K562 (cell line): ENCODE measurements around the gene UGT2A1. TPM values are rescaled to one million over a fixed set of nuclear protein-coding genes. Genes with fewer than 3 reads are reported as not detected.

Source experiments
- ATAC-seq: fragments of 200-7000 bp; cut with Tn5 transposase; 3 replicates; pipeline ENCODE4 v1.9.1; 2020; ENCODE audit warnings: moderate library complexity
- BruUV-seq: library from RNA; stranded (reverse); fragments of 400-500 nt; replicated peaks from 2 replicates; lab custom pipeline; 2021; lab: Mats Ljungman, UMichigan
- CTCF ChIA-PET: fragments of 300-600 bp; formaldehyde crosslinking; extraction: SDS; loops from one replicate; lab custom pipeline; 2021; ENCODE audit warnings: low intra/inter-chr PET ratio; lab: Yijun Ruan, JAX
- POLR2A ChIA-PET: fragments of 300-600, 350-650 bp; sonication (Branson Sonifier 250); formaldehyde crosslinking; extraction: SDS; loops from one replicate; lab custom pipeline; 2021; ENCODE audit warnings: antibody characterized with exemption, inconsistent platforms; lab: Yijun Ruan, JAX
- DNase-seq, 4 experiments: peaks; one replicate each; pipeline versions ENCODE4 v3.0.0 to v3.0.0-alpha.2; 2011 to 2018; ENCODE audit warnings: low spot score in 3 of 4, mixed read lengths in 3 of 4; ENCODE audit errors: extremely low read depth in 1 of 4
- FAIRE-seq: peaks from 2 replicates; lab custom pipeline; 2011; peaks lifted over from hg19 to GRCh38; lab: Jason Lieb, UNC
- H2AFZ ChIP-seq: 2 replicates; pipeline ENCODE4 v1.6.0; 2011; ENCODE audit warnings: low read depth, low read length, control low read depth, inconsistent platforms
- H3K27ac ChIP-seq: fragments of 200-600 bp; 3 replicates; pipeline ENCODE4 v1.8.0; 2011; ENCODE audit warnings: low read depth, mild to moderate bottlenecking, control low read depth, inconsistent platforms, low read length, moderate library complexity, mixed read lengths; ENCODE audit errors: extremely low read depth
- H3K27me3 ChIP-seq, 2 experiments: fragments of 300-600 bp in 1 of 2; 2 replicates in 1 of 2; 3 replicates in 1 of 2; pipeline versions ENCODE4 v1.6.0 to v1.8.0; 2011; ENCODE audit warnings: inconsistent platforms in 2 of 2, low read length in 2 of 2, mild to moderate bottlenecking in 1 of 2, mixed read lengths in 1 of 2, moderate library complexity in 1 of 2; ENCODE audit not compliant: control insufficient read depth in 2 of 2, insufficient read depth in 2 of 2
- H3K36me3 ChIP-seq: fragments of 300-600 bp; 3 replicates; pipeline ENCODE4 v1.8.0; 2011; ENCODE audit warnings: mild to moderate bottlenecking, low read length, inconsistent platforms; ENCODE audit not compliant: control insufficient read depth, insufficient read depth
- H3K4me1 ChIP-seq, 2 experiments: fragments of 200-600 bp in 1 of 2; replicated peaks in 1 of 2; 2 replicates in 1 of 2; 3 replicates in 1 of 2; pipeline versions ENCODE4 v1.5.1 to v1.8.0; 2011; ENCODE audit warnings: inconsistent platforms in 2 of 2, low read length in 2 of 2, mild to moderate bottlenecking in 1 of 2, mixed read lengths in 1 of 2, moderate library complexity in 1 of 2; ENCODE audit not compliant: control insufficient read depth in 2 of 2, insufficient read depth in 2 of 2
- H3K4me2 ChIP-seq: 2 replicates; pipeline ENCODE4 v1.6.1; 2011; ENCODE audit warnings: low read length, control low read depth, inconsistent platforms, mixed read lengths; ENCODE audit not compliant: insufficient read depth
- H3K4me3 ChIP-seq: fragments of 200-600 bp; sonication (generic), shearing (Covaris generic); 2 replicates; pipeline ENCODE4 v1.5.1; 2016; ENCODE audit warnings: control low read depth, inconsistent platforms
- H3K79me2 ChIP-seq: fragments of 200-600 bp; 3 replicates; pipeline ENCODE4 v1.8.0; 2011; ENCODE audit warnings: low read length, inconsistent platforms; ENCODE audit not compliant: control insufficient read depth, insufficient read depth
- H3K9ac ChIP-seq, 2 experiments: 2 replicates each; pipeline versions ENCODE4 v1.6.0 to v1.6.1; 2011; ENCODE audit warnings: low read depth in 2 of 2, low read length in 2 of 2, control low read depth in 1 of 2, inconsistent platforms in 1 of 2, mild to moderate bottlenecking in 1 of 2, mixed read lengths in 1 of 2; ENCODE audit not compliant: insufficient read depth in 1 of 2
- H3K9me1 ChIP-seq: one replicate; pipeline ENCODE4 v1.6.0; 2011; ENCODE audit warnings: inconsistent platforms, mild to moderate bottlenecking, low read length, moderate library complexity; ENCODE audit not compliant: control insufficient read depth, insufficient read depth
- H3K9me3 ChIP-seq: replicated peaks from 2 replicates; pipeline ENCODE4 v1.5.1; 2011; ENCODE audit warnings: low read depth, low read length, inconsistent platforms; ENCODE audit not compliant: control insufficient read depth, insufficient read depth
- H4K20me1 ChIP-seq: replicated peaks from 2 replicates; pipeline ENCODE4 v1.6.1; 2011; ENCODE audit warnings: low read length, inconsistent platforms, mixed read lengths; ENCODE audit not compliant: control insufficient read depth, insufficient read depth
- BCOR ChIP-seq: fragments of 450-650 bp; IDR thresholded peaks from 2 replicates; pipeline ENCODE4 v1.6.1; 2016
- CREB1 ChIP-seq, 2 experiments: sonication (generic) in 1 of 2; formaldehyde crosslinking in 1 of 2; IDR thresholded peaks; 2 replicates each; pipeline versions ENCODE4 v1.6.1 to v1.8.0; 2012 to 2022; ENCODE audit warnings: inconsistent platforms in 1 of 2, mild to moderate bottlenecking in 1 of 2, missing genetic modification reagents in 1 of 2, moderate library complexity in 1 of 2
- JUNB ChIP-seq: fragments of 450-650 bp; formaldehyde crosslinking; conservative IDR thresholded peaks from 2 replicates; pipeline ENCODE4 v1.4.0; 2020; ENCODE audit warnings: mild to moderate bottlenecking
- POLR2A ChIP-seq: fragments of 450-650 bp; conservative IDR thresholded peaks from 2 replicates; pipeline ENCODE4 v1.6.1; 2016
- POU5F1 ChIP-seq: fragments of 150-350 bp; IDR thresholded peaks from 2 replicates; pipeline ENCODE4 v1.6.1; 2014; ENCODE audit warnings: borderline replicate concordance, low read length, low read depth, mild to moderate bottlenecking; ENCODE audit not compliant: partially characterized antibody
- PREB ChIP-seq: sonication (generic); formaldehyde crosslinking; IDR thresholded peaks from 2 replicates; pipeline ENCODE4 v1.8.1; 2023; ENCODE audit warnings: mild to moderate bottlenecking, missing genetic modification reagents
- PTRF ChIP-seq: fragments of 450-650 bp; IDR thresholded peaks from 2 replicates; pipeline ENCODE4 v1.6.1; 2016; ENCODE audit warnings: mild to moderate bottlenecking, missing genetic modification characterization, missing compliant biosample characterization
- RFX5 ChIP-seq: IDR thresholded peaks from 2 replicates; pipeline ENCODE4 v1.6.1; 2011; ENCODE audit warnings: low read depth, mild to moderate bottlenecking, improper control_type of control experiment, low read length
- SMARCA4 ChIP-seq: fragments of 450-650 bp; IDR thresholded peaks from 2 replicates; pipeline ENCODE4 v1.6.1; 2016
- TAF7 ChIP-seq: fragments of 450-650 bp; IDR thresholded peaks from 2 replicates; pipeline ENCODE4 v1.6.1; 2016; ENCODE audit warnings: missing genetic modification characterization, missing compliant biosample characterization
- U2AF1 ChIP-seq: fragments of 200-400 bp; formaldehyde crosslinking; optimal IDR thresholded peaks from 2 replicates; pipeline ENCODE3; 2017; ENCODE audit warnings: mild to moderate bottlenecking, low read depth, low read length, moderate library complexity
- WHSC1 ChIP-seq: IDR thresholded peaks from one replicate; pipeline ENCODE4 v1.6.1; 2012; ENCODE audit warnings: low read length, control low read depth, inconsistent platforms
- ZBTB49 ChIP-seq: sonication (generic); formaldehyde crosslinking; IDR thresholded peaks from 2 replicates; pipeline ENCODE4 v1.8.0; 2022; ENCODE audit warnings: missing genetic modification reagents, mild to moderate bottlenecking, borderline replicate concordance
- ZKSCAN1 ChIP-seq: fragments of 150-350 bp; IDR thresholded peaks from 2 replicates; pipeline ENCODE4 v1.6.1; 2016; ENCODE audit warnings: low read depth, low read length
- ZNF79 ChIP-seq: fragments of 250-450 bp; sonication (Bioruptor Pico); IDR thresholded peaks from 2 replicates; pipeline ENCODE4 v1.4.0; 2020; ENCODE audit warnings: low read depth, mild to moderate bottlenecking, moderate library complexity
- WGBS: fragments of 100-300 bp; shearing (Covaris generic); methylation state at CpG from one replicate; pipeline ENCODE4 v1.1.6; 2016; ENCODE audit warnings: low coverage, mixed read lengths; ENCODE audit not compliant: insufficient coverage; ENCODE audit errors: missing lambda C conversion rate; 5-methylcytosine and 5-hydroxymethylcytosine counted together
- in situ Hi-C: fragments of 300-500 bp; cut with MboI; formaldehyde crosslinking; loops from 4 replicates; pipeline ENCODE4 v1.15.0; 2018; ENCODE audit warnings: inconsistent platforms, mixed read lengths
- intact Hi-C: fragments of 100-400 bp; cut with micrococcal nuclease; formaldehyde crosslinking; loops from 2 replicates; pipeline ENCODE4 v1.14.2; 2022
- polyA plus RNA-seq, 8 experiments: library from polyadenylated mRNA; depleted of rRNA in 4 of 8; stranded (reverse) in 5 of 8; unstranded in 3 of 8; fragments of >200 nt; fragmentation: Nextera tagmentation in 2 of 8; fragmentation: Illumina TruSeq in 1 of 8; extraction: Ambion mirVana in 2 of 8; extraction: Trizol in 1 of 8; gene quantifications; 2 replicates each; pipeline versions ENCODE4 v1.2.1 to v1.2.3, GENCODE V29; 2011 to 2014; ENCODE audit warnings: inconsistent platforms in 1 of 8, missing spikeins in 1 of 8
- total RNA-seq, 7 experiments: library from RNA; depleted of rRNA in 6 of 7; stranded (reverse); fragments of >200 nt in 6 of 7; fragmentation: Illumina TruSeq in 2 of 7; extraction: Trizol in 2 of 7; gene quantifications; 2 replicates each; pipeline versions ENCODE4 v1.2.1 to v1.2.3, GENCODE V29; 2011 to 2021; ENCODE audit warnings: low replicate concordance in 1 of 7

The UGT2A1 gene
- total and polyA plus RNA-seq, 9 of the 15 experiments (the other 6 are each of a cell fraction or from before 2014, with no cell fraction given): 0.03 TPM; not detected in 8

- Histone ChIP-seq H3K9ac (no peak overlapping the region), H3K9me3 (no peaks in the 10 kb centered on the region), H4K20me1 (no peaks in the 10 kb centered on the region), H2AFZ (no peak overlapping the region), H3K4me3 (no peak overlapping the region), H3K27me3 (no peaks in the 10 kb centered on the region), H3K4me1 (no peaks in the 10 kb centered on the region), H3K79me2 (no peaks in the 10 kb centered on the region), H3K9me1 (no peaks in the 10 kb centered on the region), H3K4me2 (no peak overlapping the region), H3K36me3 (no peaks in the 10 kb centered on the region), H3K27ac (no peak overlapping the region)
- FAIRE-seq: no peak
- BruUV-seq: no TSS peak
- ATAC-seq: no peak
- TF ChIP-seq TAF7 (tag) (no peak), POU5F1 (no peak), RFX5 (no peak), SMARCA4 (no peak), JUNB (no peak), U2AF1 (no peak)
- in situ Hi-C loops: no loop called here
- ChIA-PET CTCF (no interaction called here), POLR2A (no interaction called here)
- intact Hi-C loops: no loop called here
- WGBS: 2% methylated on average over 4 of the region's 4 CpGs
- DNase-seq: no peak
These were observed 48.6 kb upstream of the UGT2A1 start for GRCh38 chr4:69701696-69702095.

- CTCF ChIA-PET: no interaction called here
- no peaks in the 10 kb centered on the region for H3K9me3 ChIP-seq
- no peak overlapping the region for H3K9ac ChIP-seq
- POLR2A ChIA-PET: no interaction called here
- DNase-seq (no peak), FAIRE-seq (no peak), ATAC-seq (no peak)
- H3K9me1 ChIP-seq: no peaks in the 10 kb centered on the region
- H3K4me3 ChIP-seq: no peak overlapping the region
- H3K27me3 ChIP-seq: no peaks in the 10 kb centered on the region
- H3K79me2 ChIP-seq: no peaks in the 10 kb centered on the region
- no TSS peak for BruUV-seq
- intact Hi-C loops: no loop called here
- 0% methylated on average over 1 of the region's 1 CpG for WGBS
- H3K36me3 ChIP-seq: no peaks in the 10 kb centered on the region
- no peak overlapping the region for H2AFZ ChIP-seq
- no peaks in the 10 kb centered on the region for H4K20me1 ChIP-seq
- H3K4me1 ChIP-seq: no peaks in the 10 kb centered on the region
- no peak overlapping the region for H3K4me2 ChIP-seq
- H3K27ac ChIP-seq: no peak overlapping the region
- in situ Hi-C loops: loop anchor here (25.0 kb wide), 1 partner anchor 815 kb away; the partner anchor contains the start of gene AMTN
- no peak for TF ChIP-seq ZNF79 (CRISPR knock-in tag)
- TF ChIP-seq CREB1 (IDR thresholded peaks at IDR 0.05): no peak
- TF ChIP-seq CREB1 (CRISPR knock-in tag; IDR thresholded peaks at IDR 0.05): no peak
- no peak for TF ChIP-seq BCOR
- no peak for TF ChIP-seq ZKSCAN1
- no peak for TF ChIP-seq PREB (CRISPR knock-in tag)
- TF ChIP-seq ZBTB49: no peak
- TF ChIP-seq POLR2A: no peak
- TF ChIP-seq WHSC1: no peak
- TF ChIP-seq PTRF: no peak
These were observed 44.6 kb upstream of the UGT2A1 start for GRCh38 chr4:69697536-69698242.
